Activated T-helper 17 cell treated with anti-CD3 and anti-CD28 coated beads, Interleukin-2, amount 50 U/mL, for 72 hours (primary cell): Measurements from ENCODE around the gene SPCS1. TPM values are rescaled to one million over a fixed set of nuclear protein-coding genes. Genes with fewer than 3 reads are reported as not detected.

Source experiments
- ATAC-seq: fragments of 150-1000 bp; cut with Tn5 transposase; replicated peaks from 2 replicates; pipeline ENCODE4 v1.10.0; 2021; ENCODE audit warnings: mild to moderate bottlenecking, moderate library complexity
- H3K27ac Mint-ChIP-seq: one replicate; pipeline ENCODE4 v1.8.0; 2022; ENCODE audit warnings: mixed read lengths
- H3K27me3 Mint-ChIP-seq: one replicate; pipeline ENCODE4 v1.8.0; 2022; ENCODE audit warnings: mixed read lengths
- H3K36me3 Mint-ChIP-seq: one replicate; pipeline ENCODE4 v1.8.0; 2022; ENCODE audit warnings: low read depth, mild to moderate bottlenecking, mixed read lengths
- H3K4me1 Mint-ChIP-seq: one replicate; pipeline ENCODE4 v1.8.0; 2022; ENCODE audit warnings: mixed read lengths
- H3K4me3 Mint-ChIP-seq: one replicate; pipeline ENCODE4 v1.8.0; 2022; ENCODE audit warnings: mild to moderate bottlenecking, mixed read lengths
- H3K9me3 Mint-ChIP-seq: one replicate; pipeline ENCODE4 v1.8.0; 2022; ENCODE audit warnings: mixed read lengths
- total RNA-seq, 2 donors: library from RNA; stranded (reverse); gene quantifications; one replicate each; pipeline ENCODE4 v1.2.3, GENCODE V29; 2022

Gene SPCS1
- total RNA-seq, 2 donors from 2014 or later, result 66.2 to 106 TPM

DNA sequence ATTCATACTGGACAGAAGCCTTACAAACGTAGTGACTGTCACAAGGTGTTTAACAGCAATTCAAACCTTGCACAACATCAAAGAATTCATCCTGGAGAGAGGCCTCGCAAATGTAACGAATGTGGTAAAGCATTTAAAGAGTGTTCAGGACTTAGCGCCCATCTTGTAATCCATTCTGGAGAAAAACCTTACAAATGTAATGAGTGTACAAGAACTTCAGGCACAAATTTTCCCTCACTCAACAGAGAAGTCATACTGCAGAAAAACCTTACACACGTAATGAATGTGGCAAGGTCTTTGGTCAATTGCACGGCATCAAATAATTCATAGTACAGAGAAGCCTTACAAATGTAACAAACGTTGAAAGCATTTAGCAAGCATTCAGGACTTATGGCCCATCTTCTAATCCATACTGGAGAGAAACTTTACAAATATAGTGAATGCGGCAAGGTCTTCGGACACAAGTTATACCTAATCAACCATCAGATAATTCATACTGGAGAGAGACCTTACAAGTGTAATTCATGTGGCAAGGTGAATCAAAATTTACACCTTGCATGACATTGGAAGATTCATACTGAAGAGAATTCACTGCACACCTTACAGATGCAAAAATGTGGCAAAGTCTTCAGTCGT, 27.5 kb downstream of the SPCS1 start:
- ATAC-seq, result no peak
- Mint-ChIP-seq H3K4me3 (no peak overlapping the region), H3K27me3 (no peaks in the 10 kb centered on the region), H3K4me1 (no peaks in the 10 kb centered on the region), H3K36me3 (peaks cover 39% of the 10 kb centered on the region), H3K9me3 (peaks cover 6% of the 10 kb centered on the region), H3K27ac (no peak overlapping the region)

- H3K36me3 Mint-ChIP-seq, result peaks cover 45% of the 10 kb centered on the region
- no peaks in the 10 kb centered on the region for H3K27me3 Mint-ChIP-seq
- H3K4me3 Mint-ChIP-seq, result no peak overlapping the region
- no peak overlapping the region for H3K27ac Mint-ChIP-seq
- no peaks in the 10 kb centered on the region for H3K4me1 Mint-ChIP-seq
- ATAC-seq, result no peak
- no peaks in the 10 kb centered on the region for H3K9me3 Mint-ChIP-seq
Observed at GRCh38 chr3:52739730-52740129, 33.8 kb downstream of the SPCS1 start.

- Mint-ChIP-seq H3K4me3 (no peak overlapping the region), H3K27me3 (no peaks in the 10 kb centered on the region), H3K36me3 (peaks cover 49% of the 10 kb centered on the region), H3K27ac (no peak overlapping the region), H3K4me1 (no peaks in the 10 kb centered on the region), H3K9me3 (no peaks in the 10 kb centered on the region)
- ATAC-seq, result peak; percentile 58
Observed at GRCh38 chr3:52742418-52743041, 36.6 kb downstream of the SPCS1 start.

DNA sequence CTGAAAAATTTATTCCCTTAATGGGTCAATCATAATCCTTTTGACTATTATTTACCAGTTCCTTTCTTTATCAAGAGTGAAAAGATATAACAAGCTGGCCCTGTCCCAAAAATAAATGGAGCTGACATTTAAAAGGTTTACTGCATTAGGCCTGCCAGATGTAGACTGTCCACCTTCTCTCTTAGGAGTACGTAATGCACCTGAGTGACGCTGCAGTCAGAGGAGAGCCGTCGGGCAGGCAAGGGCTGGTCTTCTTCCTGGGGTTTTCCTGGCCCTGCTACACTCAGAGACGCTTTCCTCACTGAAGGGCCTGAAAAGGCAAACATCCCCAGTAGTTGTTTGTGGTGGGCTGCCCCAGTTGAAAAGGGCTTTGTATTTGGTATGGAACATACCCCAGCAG, 37.2 kb downstream of the SPCS1 start:
- no peaks in the 10 kb centered on the region for H3K4me1 Mint-ChIP-seq
- no peaks in the 10 kb centered on the region for H3K9me3 Mint-ChIP-seq
- H3K4me3 Mint-ChIP-seq, result no peak overlapping the region
- H3K27me3 Mint-ChIP-seq, result no peaks in the 10 kb centered on the region
- ATAC-seq, result no peak
- H3K36me3 Mint-ChIP-seq, result peaks cover 46% of the 10 kb centered on the region
- no peak overlapping the region for H3K27ac Mint-ChIP-seq

GRCh38 chr3:52743721-52744120, 37.8 kb downstream of the SPCS1 start:
- no peak for ATAC-seq
- H3K27ac Mint-ChIP-seq, result peak overlapping the region; percentile 32
- H3K4me1 Mint-ChIP-seq, result no peaks in the 10 kb centered on the region
- no peak overlapping the region for H3K4me3 Mint-ChIP-seq
- no peaks in the 10 kb centered on the region for H3K9me3 Mint-ChIP-seq
- no peaks in the 10 kb centered on the region for H3K27me3 Mint-ChIP-seq
- H3K36me3 Mint-ChIP-seq, result peaks cover 46% of the 10 kb centered on the region

GRCh38 chr3:52752045-52752660, 46.2 kb downstream of the SPCS1 start:
- H3K36me3 Mint-ChIP-seq, result peaks cover 37% of the 10 kb centered on the region
- ATAC-seq, result no peak
- H3K4me1 Mint-ChIP-seq, result no peaks in the 10 kb centered on the region
- no peaks in the 10 kb centered on the region for H3K27me3 Mint-ChIP-seq
- H3K9me3 Mint-ChIP-seq, result no peaks in the 10 kb centered on the region
- H3K4me3 Mint-ChIP-seq, result no peak overlapping the region
- no peak overlapping the region for H3K27ac Mint-ChIP-seq

- Mint-ChIP-seq H3K4me3 (no peak overlapping the region), H3K27ac (no peak overlapping the region), H3K27me3 (no peaks in the 10 kb centered on the region), H3K36me3 (peaks cover 35% of the 10 kb centered on the region), H3K9me3 (no peaks in the 10 kb centered on the region), H3K4me1 (no peaks in the 10 kb centered on the region)
- no peak for ATAC-seq
Observed at GRCh38 chr3:52754373-52754772, 48.5 kb downstream of the SPCS1 start.

DNA sequence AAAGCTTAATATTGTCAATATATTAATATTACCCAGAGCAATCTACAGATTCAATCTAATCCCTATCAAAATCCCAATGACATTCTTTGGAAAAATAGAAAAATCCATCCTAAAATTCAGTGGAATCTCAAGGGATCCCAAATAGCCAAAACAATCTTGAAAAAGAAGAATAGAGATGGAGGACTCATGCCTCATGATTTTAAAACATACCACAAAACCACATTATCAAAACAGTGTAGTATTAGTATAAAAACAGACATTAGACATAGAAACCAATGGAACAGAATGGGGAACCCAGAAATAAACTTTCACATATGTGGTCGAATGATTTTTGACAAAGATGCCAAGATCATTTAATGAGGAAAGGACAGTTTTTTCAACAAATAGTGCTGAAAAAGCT, 50.2 kb downstream of the SPCS1 start:
- Mint-ChIP-seq H3K27me3 (no peaks in the 10 kb centered on the region), H3K27ac (no peak overlapping the region), H3K4me1 (no peaks in the 10 kb centered on the region), H3K9me3 (no peaks in the 10 kb centered on the region), H3K36me3 (peaks cover 26% of the 10 kb centered on the region), H3K4me3 (no peak overlapping the region)
- ATAC-seq, result no peak

Other genes with a start within 250 kb of the SPCS1 start
- gene STAB1, start 210.8 kb upstream of the SPCS1 start, total RNA-seq, result under 1 TPM; 0.19 to 0.26 TPM
- 10 to 100 TPM; 23.3 to 54.7 TPM for gene NT5DC2, start 172.2 kb upstream of the SPCS1 start, total RNA-seq
- gene UQCC5, start 169.5 kb upstream of the SPCS1 start, total RNA-seq, result 10 to 100 TPM in 1 of 2 donors, 1 to 10 TPM in 1; 7.9 to 12.0 TPM
- 10 to 100 TPM; 88.4 to 88.6 TPM for gene PBRM1, start 20.2 kb upstream of the SPCS1 start, total RNA-seq
- 100 to 1,000 TPM; 165 to 189 TPM for gene GNL3, start 20.1 kb upstream of the SPCS1 start, total RNA-seq
- gene GLT8D1, start 315 bp upstream of the SPCS1 start, total RNA-seq, result 10 to 100 TPM; 34.6 to 37.3 TPM
- 10 to 100 TPM in 1 of 2 donors, 1 to 10 TPM in 1; 3.1 to 17.7 TPM for gene NEK4, start 64.8 kb downstream of the SPCS1 start, total RNA-seq
- not detected for gene ITIH1, start 71.5 kb downstream of the SPCS1 start, total RNA-seq
- gene ITIH3, start 88.7 kb downstream of the SPCS1 start, total RNA-seq, result not detected
- 10 to 100 TPM in 1 of 2 donors, 1 to 10 TPM in 1; 5.5 to 12.8 TPM for gene ITIH4, start 124.6 kb downstream of the SPCS1 start, total RNA-seq
- 1 to 10 TPM in 1 of 2 donors, not detected in 1; 2.8 TPM for gene MUSTN1, start 128.9 kb downstream of the SPCS1 start, total RNA-seq
- 10 to 100 TPM; 13.6 to 39.0 TPM for gene STIMATE, start 191.4 kb downstream of the SPCS1 start, total RNA-seq